ENCODE measurements around the gene LSS. TPM values are rescaled to one million over a fixed set of nuclear protein-coding genes. Genes with fewer than 3 reads are reported as not detected.
A peak's percentile ranks its signal among the peaks of the same experiment; 100 is the strongest.

Gene LSS
- total and polyA plus RNA-seq, 2 of the 8 experiments (the other 6 are each of a cell fraction or from before 2014, with no cell fraction given), result 96.1 to 123 TPM

- peak in 2 of 3 experiments; percentile 22 to 23; a peak in 2 of 4 replicates for TF ChIP-seq CTCF (IDR thresholded peaks at IDR 0.05; ENCODE audit: control extremely low read depth in 1 of 3, insufficient read depth in 1 of 3, low read depth in 1 of 3, low read length in 3 of 3)
- TF ChIP-seq JUND (IDR thresholded peaks at IDR 0.05; ENCODE audit: low read length), result no peak
- TF ChIP-seq EP300 (IDR thresholded peaks at IDR 0.05; ENCODE audit: borderline replicate concordance in 1 of 2, low read depth in 2 of 2, low read length in 2 of 2), result no peak
- no peak for TF ChIP-seq SIN3A (conservative IDR thresholded peaks at IDR 0.05 in 1 of 2, IDR thresholded peaks at IDR 0.05 in 1 of 2; ENCODE audit: low read depth in 1 of 2, low read length in 2 of 2)
- TF ChIP-seq EZH2 (IDR thresholded peaks at IDR 0.05; ENCODE audit: low read depth, low read length, severe bottlenecking), result no peak
- peak; percentile 38 to 46; a peak in 3 of 4 replicates for TF ChIP-seq RAD21 (IDR thresholded peaks at IDR 0.05 in 1 of 2, conservative IDR thresholded peaks at IDR 0.05 in 1 of 2; ENCODE audit: low read depth in 2 of 2, low read length in 2 of 2)
- H3K27ac ChIP-seq (ENCODE audit: low read depth, low read length), result no peak overlapping the region
- no peak overlapping the region for H4K8ac ChIP-seq (ENCODE audit: extremely low read depth, insufficient read depth, low read length)
- FAIRE-seq (no peak), DNase-seq (ENCODE audit: low read depth in 1 of 2, low spot score in 2 of 2) (no peak)
- H4K20me1 ChIP-seq (replicated peaks in 1 of 2; ENCODE audit: control insufficient read depth in 1 of 2, insufficient read depth in 2 of 2, low read length in 2 of 2), result peaks cover 5 to 7% of the 10 kb centered on the region in 2 experiments
- no peak overlapping the region for H2BK120ac ChIP-seq (replicated peaks; ENCODE audit: low read depth, low read length)
- ChIA-PET CTCF (ENCODE audit: partially characterized antibody) (interaction anchor here (0.8 to 2.3 kb wide), 5 partner anchors 11 to 104 kb away, joined by 3 to 13 read pairs (median 4); no protein-coding TSS in a partner anchor), POLR2A (ENCODE audit: partially characterized antibody) (interaction anchor here (1.2 to 1.5 kb wide), 2 partner anchors 9 kb away, joined by 3 to 4 read pairs; no protein-coding TSS in a partner anchor)
- H3K79me2 ChIP-seq (ENCODE audit: control insufficient read depth in 1 of 2, insufficient read depth in 2 of 2, low read length in 2 of 2), result no peaks in the 10 kb centered on the region
- H3K9ac ChIP-seq (replicated peaks in 1 of 4; ENCODE audit: extremely low read depth in 1 of 4, low read depth in 3 of 4, low read length in 3 of 4), result no peak overlapping the region
- H3K4me1 ChIP-seq (replicated peaks in 1 of 4; ENCODE audit: control insufficient read depth in 3 of 4, insufficient read depth in 4 of 4, low read length in 3 of 4), result no peaks in the 10 kb centered on the region
- H3K23me2 ChIP-seq (ENCODE audit: low read depth, low read length), result no peaks in the 10 kb centered on the region
- H2AFZ ChIP-seq (ENCODE audit: low read length), result no peak overlapping the region
- H2BK12ac ChIP-seq (ENCODE audit: low read depth, low read length), result no peak overlapping the region
- H4K5ac ChIP-seq (ENCODE audit: insufficient read length, low read depth, low read length), result no peak overlapping the region
- no peak overlapping the region for H2BK15ac ChIP-seq (ENCODE audit: low read length)
- H3K14ac ChIP-seq (ENCODE audit: insufficient read length), result no peak overlapping the region
- H3K4me3 ChIP-seq (ENCODE audit: extremely low read depth in 1 of 4, insufficient read depth in 2 of 4, low read depth in 3 of 4, low read length in 4 of 4), result no peak overlapping the region
- H4K91ac ChIP-seq (replicated peaks; ENCODE audit: insufficient read length, low read length), result no peak overlapping the region
- no peak overlapping the region for H3K23ac ChIP-seq (ENCODE audit: insufficient read length)
- H2BK5ac ChIP-seq (ENCODE audit: low read depth, low read length), result no peak overlapping the region
- no peaks in the 10 kb centered on the region for H3K79me1 ChIP-seq (ENCODE audit: low read depth, low read length)
- no peak overlapping the region for H3K4me2 ChIP-seq (ENCODE audit: insufficient read depth in 1 of 2, low read depth in 2 of 2, low read length in 2 of 2)
- peaks cover 32 to 86% (median 62%) of the 10 kb centered on the region in 4 experiments for H3K36me3 ChIP-seq (ENCODE audit: control insufficient read depth in 2 of 4, insufficient read depth in 4 of 4, low read length in 3 of 4)
- no peak overlapping the region for H3K56ac ChIP-seq (replicated peaks; ENCODE audit: insufficient read length, low read depth, low read length)
- no peak overlapping the region for H3K4ac ChIP-seq (replicated peaks; ENCODE audit: insufficient read length, low read depth, low read length)
- 86% methylated on average over 18 of the region's 18 CpGs; no CpG with 5 or more reads in 1 of the 2 experiments for WGBS, 2 experiments (ENCODE audit: extremely low coverage in 1 of 2, insufficient coverage in 1 of 2, insufficient read length in 1 of 2, insufficient replicate concordance in 2 of 2, low coverage in 1 of 2, low lambda C conversion rate in 2 of 2, missing lambda C conversion rate in 1 of 2)
- H2BK20ac ChIP-seq (ENCODE audit: low read length), result no peak overlapping the region
- no peaks in the 10 kb centered on the region for H3K9me3 ChIP-seq (ENCODE audit: insufficient read depth in 2 of 2, low read depth in 1 of 2, low read length in 1 of 2)
- H3K27me3 ChIP-seq (replicated peaks in 1 of 4; ENCODE audit: control insufficient read depth in 3 of 4, extremely low read depth in 1 of 4, insufficient read depth in 3 of 4, low read length in 3 of 4), result no peaks in the 10 kb centered on the region
- H2AK5ac ChIP-seq (ENCODE audit: low read depth, low read length), result no peak overlapping the region
- no peak overlapping the region for H3K18ac ChIP-seq (ENCODE audit: extremely low read depth, low read length)
Observed at GRCh38 chr21:46256501-46256994, 28.0 kb upstream of the LSS start.

Data from H1 (cell line).